OCI-LY1 (cell line): ENCODE measurements around the gene CCDC167.

Source experiments
- H2AFZ ChIP-seq: fragments of 200-600 bp; sonication (generic), shearing (Covaris generic); 2 replicates; pipeline ENCODE4 v1.6.0; 2014; ENCODE audit warnings: antibody characterized with exemption, mild to moderate bottlenecking, low read length
- H3F3A ChIP-seq: fragments of 200-600 bp; sonication (generic), shearing (Covaris generic); 2 replicates; pipeline ENCODE4 v1.6.0; 2014; ENCODE audit warnings: mild to moderate bottlenecking, antibody characterized with exemption, low read length, moderate library complexity; ENCODE audit not compliant: insufficient read depth
- H3K27ac ChIP-seq: fragments of 200-600 bp; sonication (generic); 2 replicates; pipeline ENCODE4 v1.5.1; 2014; ENCODE audit warnings: low read length, mixed run types, mild to moderate bottlenecking, low read depth; ENCODE audit not compliant: poor library complexity, severe bottlenecking
- H3K27me3 ChIP-seq: fragments of 200-600 bp; sonication (generic); 2 replicates; pipeline ENCODE4 v1.6.0; 2014; ENCODE audit warnings: antibody characterized with exemption, mild to moderate bottlenecking, low read length, moderate library complexity; ENCODE audit not compliant: insufficient read depth
- H3K36me3 ChIP-seq: fragments of 200-600 bp; sonication (generic); 2 replicates; pipeline ENCODE4 v1.6.1; 2014; ENCODE audit warnings: mild to moderate bottlenecking, antibody characterized with exemption, low read length, moderate library complexity, mixed read lengths; ENCODE audit not compliant: insufficient read depth
- H3K4me1 ChIP-seq: fragments of 200-600 bp; sonication (generic); 2 replicates; pipeline ENCODE4 v1.5.1; 2014; ENCODE audit warnings: mild to moderate bottlenecking, low read length, moderate library complexity; ENCODE audit not compliant: insufficient read depth, severe bottlenecking
- H3K4me2 ChIP-seq: fragments of 200-600 bp; sonication (generic), shearing (Covaris generic); 2 replicates; pipeline ENCODE4 v1.6.1; 2014; ENCODE audit warnings: low read length
- H3K4me3 ChIP-seq: fragments of 200-600 bp; sonication (generic); 2 replicates; pipeline ENCODE4 v1.5.1; 2014; ENCODE audit warnings: low read length, low read depth, mild to moderate bottlenecking, mixed read lengths; ENCODE audit not compliant: poor library complexity, severe bottlenecking
- H3K79me2 ChIP-seq: fragments of 200-600 bp; shearing (Covaris generic); 2 replicates; pipeline ENCODE4 v1.6.1; 2016; ENCODE audit warnings: mixed run types, low read length, mixed read lengths; ENCODE audit not compliant: insufficient read depth
- H3K9ac ChIP-seq: fragments of 200-600 bp; sonication (generic), shearing (Covaris generic); 2 replicates; pipeline ENCODE4 v1.6.1; 2014; ENCODE audit warnings: mild to moderate bottlenecking, low read length, mixed read lengths
- H3K9me2 ChIP-seq: fragments of 200-600 bp; sonication (generic), shearing (Covaris generic); 2 replicates; pipeline ENCODE4 v1.6.1; 2014; ENCODE audit warnings: low read depth, mild to moderate bottlenecking, low read length, mixed read lengths
- H3K9me3 ChIP-seq: fragments of 200-600 bp; shearing (Covaris generic); 2 replicates; pipeline ENCODE4 v1.6.1; 2014; ENCODE audit warnings: low read length, mixed read lengths
- H4K20me1 ChIP-seq: fragments of 200-600 bp; sonication (generic), shearing (Covaris generic); 2 replicates; pipeline ENCODE4 v1.6.0; 2016; ENCODE audit warnings: mild to moderate bottlenecking, low read length; ENCODE audit not compliant: insufficient read depth
- CTCF ChIP-seq: fragments of 200-600 bp; sonication (generic), shearing (Covaris generic); IDR thresholded peaks from 2 replicates; pipeline ENCODE4 v1.5.1; 2017; ENCODE audit warnings: mild to moderate bottlenecking, antibody characterized with exemption, low read length, moderate library complexity, mixed read lengths
- EZH2 ChIP-seq: fragments of 200-600 bp; sonication (generic), shearing (Covaris generic); IDR thresholded peaks from 2 replicates; pipeline ENCODE4 v1.8.0; 2017; ENCODE audit warnings: borderline replicate concordance, mixed run types, mild to moderate bottlenecking, antibody characterized with exemption, low read length, moderate library complexity, mixed read lengths

CCDC167 gene

DNA sequence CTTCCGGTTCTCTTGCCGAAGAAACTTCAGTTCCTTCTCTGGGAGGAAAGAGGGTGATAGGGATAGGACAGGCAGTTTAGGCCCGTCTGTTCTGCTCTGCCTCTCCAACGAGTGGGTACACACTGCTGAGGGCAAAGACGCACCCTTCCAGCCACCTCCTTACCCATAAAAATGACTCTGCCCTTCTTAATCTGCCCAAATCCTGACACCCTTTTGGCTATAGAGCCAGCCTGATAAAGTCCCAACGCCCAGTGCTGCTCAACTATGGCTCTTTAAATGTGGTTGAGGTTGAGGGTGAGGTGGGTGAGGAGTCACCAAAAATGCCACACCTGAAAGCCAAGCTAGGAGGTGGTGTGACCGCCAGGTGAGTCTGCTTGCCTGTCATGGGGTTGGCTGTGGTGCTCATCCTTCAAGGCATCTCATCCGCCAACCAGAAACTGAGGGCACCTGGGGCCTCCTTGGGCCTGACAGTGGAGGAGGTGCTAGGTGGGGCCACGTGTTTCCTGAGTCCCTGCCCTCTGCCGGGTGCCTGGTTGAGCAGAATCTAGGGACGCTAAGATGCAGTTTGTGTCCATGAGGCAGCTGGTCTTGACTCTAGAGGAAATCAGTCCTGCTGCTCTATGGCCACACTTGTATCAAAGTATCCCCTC is 16.3 kb downstream of the CCDC167 start:
- no peak overlapping the region for H3K4me2 ChIP-seq
- H3K9me3 ChIP-seq, result no peaks in the 10 kb centered on the region
- H3K27ac ChIP-seq, result peak overlapping the region; percentile 7
- H3F3A ChIP-seq, result no peaks in the 10 kb centered on the region
- H3K27me3 ChIP-seq, result no peaks in the 10 kb centered on the region
- H3K4me1 ChIP-seq, result peaks cover 13% of the 10 kb centered on the region
- no peak overlapping the region for H2AFZ ChIP-seq
- H3K4me3 ChIP-seq, result no peak overlapping the region
- TF ChIP-seq CTCF (no peak), EZH2 (no peak)
- no peaks in the 10 kb centered on the region for H4K20me1 ChIP-seq
- no peaks in the 10 kb centered on the region for H3K9me2 ChIP-seq
- peaks cover 45% of the 10 kb centered on the region; the same call in 1 of the 2 replicates for H3K36me3 ChIP-seq
- no peaks in the 10 kb centered on the region for H3K79me2 ChIP-seq
- no peak overlapping the region for H3K9ac ChIP-seq

- Histone ChIP-seq H3K36me3 (peaks cover 51% of the 10 kb centered on the region; the same call in 1 of the 2 replicates), H3K9me2 (no peaks in the 10 kb centered on the region), H2AFZ (no peak overlapping the region), H3K27me3 (no peaks in the 10 kb centered on the region), H3K4me3 (no peak overlapping the region), H3K27ac (peak overlapping the region; percentile 7), H3K9ac (no peak overlapping the region), H3K9me3 (no peaks in the 10 kb centered on the region), H3K4me1 (peaks cover 13% of the 10 kb centered on the region), H3F3A (no peaks in the 10 kb centered on the region), H4K20me1 (no peaks in the 10 kb centered on the region), H3K79me2 (no peaks in the 10 kb centered on the region), H3K4me2 (no peak overlapping the region)
- no peak for TF ChIP-seq EZH2
- no peak for TF ChIP-seq CTCF
These were observed 17.0 kb downstream of the CCDC167 start for GRCh38 chr6:37482606-37483251.

DNA sequence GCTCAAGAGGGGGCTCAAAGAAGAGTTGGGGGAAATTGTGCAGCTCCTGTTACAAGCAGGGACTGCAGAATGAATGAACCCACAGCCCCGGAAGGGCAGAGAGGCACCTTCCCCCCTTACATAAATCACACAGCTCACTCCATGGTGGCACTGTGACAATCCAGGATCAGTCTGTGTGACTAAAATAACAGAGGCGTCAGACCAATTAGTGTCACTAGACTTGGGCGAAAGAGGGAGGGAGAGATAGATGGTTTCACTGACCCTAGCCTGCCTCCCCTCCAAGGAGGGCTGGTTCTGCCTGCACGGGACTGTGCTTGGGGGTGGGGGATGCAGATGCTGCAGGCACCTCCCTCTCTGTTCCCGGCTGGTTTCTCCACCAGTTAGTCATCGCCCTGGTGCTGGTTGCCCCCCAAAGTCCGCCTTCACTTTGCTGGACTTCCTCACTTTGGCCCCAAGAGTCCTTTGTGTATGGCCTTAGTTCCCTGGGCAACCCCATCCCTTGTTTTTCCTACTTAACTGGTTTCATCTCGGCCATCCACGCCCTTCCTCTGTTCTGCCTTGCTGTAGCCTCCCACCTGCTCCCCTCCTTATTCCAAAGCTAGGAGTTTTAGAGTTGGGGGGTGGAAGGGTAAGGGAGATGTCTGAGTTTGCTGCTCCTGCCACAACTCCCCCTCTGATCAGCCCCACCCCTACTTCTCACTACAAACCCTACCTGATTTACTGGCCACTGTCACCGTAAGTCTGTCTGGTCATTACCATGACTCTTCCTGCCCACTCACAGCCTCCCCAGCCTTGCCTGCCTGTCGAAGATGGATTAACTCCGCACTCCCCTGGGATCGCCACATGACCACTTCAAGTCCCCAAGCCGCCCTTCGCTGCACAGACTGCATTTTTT is 17.7 kb downstream of the CCDC167 start:
- Histone ChIP-seq H4K20me1 (no peaks in the 10 kb centered on the region), H3F3A (no peaks in the 10 kb centered on the region), H3K4me3 (no peak overlapping the region), H2AFZ (no peak overlapping the region), H3K27me3 (no peaks in the 10 kb centered on the region), H3K9me2 (no peaks in the 10 kb centered on the region), H3K4me1 (peaks cover 13% of the 10 kb centered on the region), H3K79me2 (no peaks in the 10 kb centered on the region), H3K9ac (no peak overlapping the region), H3K9me3 (no peaks in the 10 kb centered on the region), H3K36me3 (peaks cover 54% of the 10 kb centered on the region; the same call in 1 of the 2 replicates), H3K27ac (no peak overlapping the region), H3K4me2 (no peak overlapping the region)
- TF ChIP-seq CTCF, result no peak
- no peak for TF ChIP-seq EZH2
